Measurements from ENCODE around the gene LKAAEAR1.

The LKAAEAR1 gene

DNA sequence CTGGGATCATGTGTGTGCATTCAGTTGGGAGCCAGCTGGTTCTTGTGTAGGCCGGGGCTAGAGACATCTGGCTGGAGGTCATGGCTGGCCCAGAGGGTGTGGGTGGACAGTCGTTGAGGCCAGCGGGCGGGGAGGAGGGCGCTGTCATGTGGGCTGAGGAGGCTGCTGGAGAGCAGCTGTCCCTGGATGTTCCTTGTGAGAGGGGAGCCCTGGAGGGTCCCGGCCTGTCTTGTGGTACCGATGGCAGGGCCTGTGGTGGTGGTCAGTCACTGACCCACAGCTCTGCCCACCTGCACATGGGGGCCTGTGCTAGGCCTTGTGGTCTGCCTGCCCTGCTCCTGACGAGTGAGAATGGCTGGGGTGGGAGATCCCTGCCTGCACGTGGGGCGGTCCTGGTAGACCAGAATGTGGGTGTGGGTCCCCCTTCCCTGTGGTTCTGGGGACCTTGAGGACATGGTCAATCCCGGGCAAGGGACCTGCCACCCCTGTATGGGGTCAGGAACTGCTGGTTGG is 50.2 kb downstream of the LKAAEAR1 start:
- no peak for DNase-seq
